ENCODE measurements around the gene TYK2. TPM values are rescaled to one million over a fixed set of nuclear protein-coding genes. Genes with fewer than 3 reads are reported as not detected.
A peak's percentile ranks its signal among the peaks of the same experiment; 100 is the strongest.

Gene TYK2
- total RNA-seq, 1 experiment from 2014 or later, result 104 TPM

- H3K4me1 ChIP-seq (ENCODE audit: control insufficient read depth, insufficient read depth, low read length), result peaks cover 6% of the 10 kb centered on the region
- H3K9me3 ChIP-seq (ENCODE audit: control insufficient read depth, insufficient read depth, low read depth, low read length), result no peaks in the 10 kb centered on the region
- ChIA-PET POLR2A (no interaction called here), CTCF (interaction anchor here (0.6 to 0.7 kb wide), 2 partner anchors 34 to 381 kb away, joined by 3 to 7 read pairs; partner anchors contain the start of gene OLFM2)
- ATAC-seq, result no peak
- intact Hi-C loops (cut with micrococcal nuclease; ENCODE audit: unreplicated experiment), result no loop called here
- no peak for DNase-seq (ENCODE audit: low read depth, low spot score)
- H3K27ac ChIP-seq (ENCODE audit: low read length), result no peak overlapping the region; the same call in 1 of the 2 replicates
- TF ChIP-seq CTCF (IDR thresholded peaks at IDR 0.05) (no peak), SIN3A (IDR thresholded peaks at IDR 0.05; ENCODE audit: borderline replicate concordance, insufficient read depth, low read depth, low read length) (no peak), REST (IDR thresholded peaks at IDR 0.05; ENCODE audit: insufficient read depth in 1 of 2, low read depth in 2 of 2, low read length in 1 of 2) (no peak), TCF7L2 (IDR thresholded peaks at IDR 0.05; ENCODE audit: low read depth, low read length) (no peak), POLR2AphosphoS5 (IDR thresholded peaks at IDR 0.05; ENCODE audit: low read depth, low read length) (no peak)
- H3K27me3 ChIP-seq (ENCODE audit: control insufficient read depth, insufficient read depth, low read length), result no peaks in the 10 kb centered on the region
- H3K4me3 ChIP-seq (ENCODE audit: low read depth in 2 of 2, low read length in 2 of 2), result no peak overlapping the region
- BruUV-seq (replicated peaks), result TSS peak; percentile 70
- in situ Hi-C loops (cut with HindIII; ENCODE audit: low pct_unique_long_range_greater_than_20kb, low sequenced_read_pairs), result no loop called here
- H3K36me3 ChIP-seq (ENCODE audit: control insufficient read depth, insufficient read depth, low read length), result no peaks in the 10 kb centered on the region; the same call in none of the 2 replicates
Observed at GRCh38 chr19:10317045-10317856, 63.1 kb downstream of the TYK2 start.

GRCh38 chr19:10316229-10317044, 63.9 kb downstream of the TYK2 start:
- ChIA-PET CTCF (no interaction called here), POLR2A (no interaction called here)
- no peaks in the 10 kb centered on the region for H3K27me3 ChIP-seq (ENCODE audit: control insufficient read depth, insufficient read depth, low read length)
- intact Hi-C loops (cut with micrococcal nuclease; ENCODE audit: unreplicated experiment), result no loop called here
- peaks cover 6% of the 10 kb centered on the region for H3K4me1 ChIP-seq (ENCODE audit: control insufficient read depth, insufficient read depth, low read length)
- H3K36me3 ChIP-seq (ENCODE audit: control insufficient read depth, insufficient read depth, low read length), result no peaks in the 10 kb centered on the region; the same call in 1 of the 2 replicates
- peak overlapping the region; percentile 86; the same call in 1 of the 2 replicates for H3K27ac ChIP-seq (ENCODE audit: low read length)
- ATAC-seq, result peak; percentile 54; the same call in 1 of the 2 replicates
- no peaks in the 10 kb centered on the region for H3K9me3 ChIP-seq (ENCODE audit: control insufficient read depth, insufficient read depth, low read depth, low read length)
- H3K4me3 ChIP-seq (ENCODE audit: low read depth in 2 of 2, low read length in 2 of 2), result peak overlapping the region; percentile 61 to 78; a peak in 3 of 4 replicates
- no peak for TF ChIP-seq CTCF (IDR thresholded peaks at IDR 0.05)
- TF ChIP-seq REST (IDR thresholded peaks at IDR 0.05; ENCODE audit: insufficient read depth in 1 of 2, low read depth in 2 of 2, low read length in 1 of 2), result no peak
- no peak for TF ChIP-seq POLR2AphosphoS5 (IDR thresholded peaks at IDR 0.05; ENCODE audit: low read depth, low read length)
- TF ChIP-seq TCF7L2 (IDR thresholded peaks at IDR 0.05; ENCODE audit: low read depth, low read length), result no peak
- TF ChIP-seq SIN3A (IDR thresholded peaks at IDR 0.05; ENCODE audit: borderline replicate concordance, insufficient read depth, low read depth, low read length), result no peak
- no TSS peak for BruUV-seq (replicated peaks)
- DNase-seq (ENCODE audit: low read depth, low spot score), result no peak
- in situ Hi-C loops (cut with HindIII; ENCODE audit: low pct_unique_long_range_greater_than_20kb, low sequenced_read_pairs), result no loop called here
